GM12875 (cell line): Measurements from ENCODE around the gene PCLO.

Experiments
- H3K4me3 ChIP-seq: one replicate; pipeline ENCODE4 v1.5.1; 2011; ENCODE audit warnings: low read depth, low read length, control low read depth
- TF ChIP-seq, protein P1 (sequence below): IDR thresholded peaks from 2 replicates; pipeline ENCODE4 v1.5.1; 2011; ENCODE audit warnings: low read depth, mild to moderate bottlenecking, control low read depth, inconsistent platforms, low read length, moderate library complexity, borderline replicate concordance; ENCODE audit not compliant: insufficient read depth

Gene PCLO

DNA sequence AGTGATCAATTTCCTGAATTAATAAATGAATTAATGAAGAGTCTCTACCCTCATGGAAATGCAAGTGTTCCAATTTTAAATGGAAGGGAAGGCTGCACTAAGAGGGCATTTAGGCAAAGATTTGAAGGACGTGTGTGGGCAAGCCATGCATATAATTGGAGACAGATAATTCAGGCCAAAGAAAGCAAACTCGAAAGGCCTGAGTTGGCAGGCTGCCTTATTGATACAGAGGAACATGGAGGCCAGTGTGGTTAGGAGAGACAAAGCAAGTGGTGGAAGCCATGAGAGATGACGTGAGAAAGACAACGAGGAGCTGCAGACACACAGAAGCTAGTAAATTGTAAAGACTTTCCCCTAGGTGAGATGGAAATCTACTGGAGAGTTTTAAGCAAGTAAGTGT lies 15.4 kb upstream of the PCLO start:
- TF ChIP-seq, protein P1, sequence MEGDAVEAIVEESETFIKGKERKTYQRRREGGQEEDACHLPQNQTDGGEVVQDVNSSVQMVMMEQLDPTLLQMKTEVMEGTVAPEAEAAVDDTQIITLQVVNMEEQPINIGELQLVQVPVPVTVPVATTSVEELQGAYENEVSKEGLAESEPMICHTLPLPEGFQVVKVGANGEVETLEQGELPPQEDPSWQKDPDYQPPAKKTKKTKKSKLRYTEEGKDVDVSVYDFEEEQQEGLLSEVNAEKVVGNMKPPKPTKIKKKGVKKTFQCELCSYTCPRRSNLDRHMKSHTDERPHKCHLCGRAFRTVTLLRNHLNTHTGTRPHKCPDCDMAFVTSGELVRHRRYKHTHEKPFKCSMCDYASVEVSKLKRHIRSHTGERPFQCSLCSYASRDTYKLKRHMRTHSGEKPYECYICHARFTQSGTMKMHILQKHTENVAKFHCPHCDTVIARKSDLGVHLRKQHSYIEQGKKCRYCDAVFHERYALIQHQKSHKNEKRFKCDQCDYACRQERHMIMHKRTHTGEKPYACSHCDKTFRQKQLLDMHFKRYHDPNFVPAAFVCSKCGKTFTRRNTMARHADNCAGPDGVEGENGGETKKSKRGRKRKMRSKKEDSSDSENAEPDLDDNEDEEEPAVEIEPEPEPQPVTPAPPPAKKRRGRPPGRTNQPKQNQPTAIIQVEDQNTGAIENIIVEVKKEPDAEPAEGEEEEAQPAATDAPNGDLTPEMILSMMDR = no peak
- no peak overlapping the region for H3K4me3 ChIP-seq

- H3K4me3 ChIP-seq = no peak overlapping the region
- TF ChIP-seq, protein P1 = no peak
Measured at GRCh38 chr7:83173664-83174063, 11.0 kb upstream of the PCLO start.

DNA sequence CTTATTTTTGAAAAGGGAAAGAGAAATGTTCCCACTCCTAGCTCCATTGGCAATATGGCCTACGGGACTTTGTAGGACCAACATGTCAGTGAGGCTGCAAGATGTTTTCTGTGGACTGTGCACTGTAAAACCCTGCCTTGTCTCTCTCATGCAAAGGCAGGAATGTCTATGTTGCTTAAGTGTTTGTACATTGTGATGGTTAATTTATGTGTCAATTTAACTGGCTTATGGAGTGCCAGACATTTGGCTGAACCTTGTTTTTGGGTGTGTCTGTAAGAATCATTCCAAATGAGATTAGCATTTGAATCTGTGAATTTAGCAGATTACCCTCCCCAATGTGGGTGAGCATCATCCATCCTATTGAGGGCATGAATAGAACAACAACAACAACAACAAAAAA lies 4.1 kb upstream of the PCLO start:
- TF ChIP-seq, protein P1 = no peak

GRCh38 chr7:83161899-83162401 lies 734 bp downstream of the PCLO start:
- H3K4me3 ChIP-seq = no peak overlapping the region

More for the DNA sequence above, 4.1 kb upstream of the PCLO start:
- H3K4me3 ChIP-seq = no peak overlapping the region

DNA sequence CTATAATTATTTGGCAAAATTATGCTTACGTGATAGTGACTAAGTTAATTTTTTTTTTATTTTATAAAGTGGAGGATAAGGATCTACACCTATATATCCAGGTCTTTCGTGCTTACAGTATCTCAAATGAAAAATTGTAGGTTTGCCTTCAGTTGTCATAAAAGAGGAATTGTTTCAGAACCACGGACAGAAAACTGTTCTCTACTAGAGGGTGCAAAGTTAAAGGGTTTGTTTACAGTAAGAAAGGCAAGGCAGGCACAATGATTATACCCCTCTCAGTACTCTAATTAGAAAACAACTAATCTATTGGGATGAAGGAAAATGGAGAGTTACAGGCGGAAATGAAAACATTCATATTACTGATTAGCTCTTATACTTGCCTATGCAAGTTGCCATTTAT lies 1.5 kb downstream of the PCLO start:
- H3K4me3 ChIP-seq = no peak overlapping the region

More at GRCh38 chr7:83161899-83162401, 734 bp downstream of the PCLO start:
- TF ChIP-seq, protein P1 = no peak

GRCh38 chr7:83159731-83160130 lies 3.0 kb downstream of the PCLO start:
- H3K4me3 ChIP-seq = no peak overlapping the region
- TF ChIP-seq, protein P1 = no peak

More for the DNA sequence above, 1.5 kb downstream of the PCLO start:
- TF ChIP-seq, protein P1 = no peak

DNA sequence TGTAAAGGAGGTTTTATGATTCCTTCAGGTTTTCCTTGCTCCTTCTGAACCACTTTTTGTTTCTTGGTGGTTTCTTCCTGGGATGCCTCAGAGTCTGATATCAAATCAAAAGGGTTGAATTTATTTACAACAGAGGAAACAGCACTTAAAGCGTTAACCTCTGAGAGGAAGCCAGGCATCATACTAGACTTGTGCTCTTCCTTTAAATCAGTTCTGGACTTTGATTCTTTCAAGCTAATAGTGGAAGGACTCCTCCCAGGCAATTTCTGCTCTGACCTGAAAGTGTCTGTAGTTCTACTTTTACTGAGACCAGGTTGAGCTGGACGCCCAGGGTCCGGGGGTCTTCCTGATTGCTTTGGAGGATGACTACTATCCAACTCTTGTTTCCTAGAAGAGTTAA lies 6.7 kb downstream of the PCLO start:
- no peak overlapping the region for H3K4me3 ChIP-seq
- TF ChIP-seq, protein P1 = no peak
